GM23338 (cell line): ENCODE results near the gene SH3D21. TPM values are rescaled to one million over a fixed set of nuclear protein-coding genes. Genes with fewer than 3 reads are reported as not detected.

Experiments
- ATAC-seq: fragments of 200-7000 bp; cut with Tn5 transposase; 3 replicates; pipeline ENCODE4 v1.9.1; 2020
- DNase-seq: peaks from one replicate; pipeline ENCODE4 v3.0.0-alpha.2; 2015; ENCODE audit warnings: low spot score
- H2AFZ ChIP-seq: fragments of 200-600 bp; sonication (generic); 2 replicates; pipeline ENCODE4 v1.8.0; 2016; ENCODE audit warnings: antibody characterized with exemption, mild to moderate bottlenecking, moderate library complexity
- H3F3A ChIP-seq: fragments of 200-600 bp; sonication (generic); replicated peaks from 2 replicates; pipeline ENCODE4 v1.8.0; 2017; ENCODE audit warnings: antibody characterized with exemption, mixed run types, low read depth
- H3K27ac ChIP-seq: fragments of 200-600 bp; sonication (generic); 2 replicates; pipeline ENCODE4 v1.6.1; 2016; ENCODE audit warnings: low read depth
- H3K27me3 ChIP-seq: fragments of 200-600 bp; sonication (generic); 2 replicates; pipeline ENCODE4 v1.8.0; 2016; ENCODE audit warnings: mild to moderate bottlenecking, mixed run types, moderate library complexity; ENCODE audit not compliant: insufficient read depth
- H3K36me3 ChIP-seq: fragments of 200-600 bp; sonication (generic); 2 replicates; pipeline ENCODE4 v1.8.0; 2016; ENCODE audit warnings: mild to moderate bottlenecking; ENCODE audit not compliant: insufficient read depth
- H3K4me1 ChIP-seq: fragments of 200-600 bp; sonication (generic); 2 replicates; pipeline ENCODE4 v1.8.0; 2016; ENCODE audit warnings: mild to moderate bottlenecking, moderate library complexity; ENCODE audit not compliant: insufficient read depth
- H3K4me2 ChIP-seq: fragments of 200-600 bp; sonication (generic); 2 replicates; pipeline ENCODE4 v1.7.1; 2017; ENCODE audit warnings: mixed run types
- H3K4me3 ChIP-seq: fragments of 200-600 bp; sonication (generic); 2 replicates; pipeline ENCODE4 v1.6.1; 2016; ENCODE audit warnings: mixed run types
- H3K79me2 ChIP-seq: fragments of 200-600 bp; sonication (generic); replicated peaks from 2 replicates; pipeline ENCODE4 v1.8.0; 2017; ENCODE audit warnings: mild to moderate bottlenecking; ENCODE audit not compliant: insufficient read depth
- H3K9me2 ChIP-seq: fragments of 200-600 bp; sonication (generic); 2 replicates; pipeline ENCODE4 v1.8.0; 2017; ENCODE audit not compliant: insufficient read depth
- H4K20me1 ChIP-seq: fragments of 200-600 bp; sonication (generic); replicated peaks from 2 replicates; pipeline ENCODE4 v1.8.0; 2017; ENCODE audit warnings: mild to moderate bottlenecking; ENCODE audit not compliant: insufficient read depth
- H3K27ac Mint-ChIP-seq: 2 replicates; pipeline ENCODE4 v1.8.0; 2020; ENCODE audit warnings: inconsistent platforms, mild to moderate bottlenecking, moderate library complexity, mixed read lengths
- H3K27me3 Mint-ChIP-seq: 3 replicates; pipeline ENCODE4 v1.8.0; 2022; ENCODE audit warnings: low read depth, mild to moderate bottlenecking, moderate library complexity, mixed read lengths, inconsistent platforms; ENCODE audit not compliant: insufficient read depth, poor library complexity
- H3K36me3 Mint-ChIP-seq: 3 replicates; pipeline ENCODE4 v1.8.0; 2021; ENCODE audit warnings: low read depth, mild to moderate bottlenecking, inconsistent platforms, moderate library complexity, mixed read lengths
- H3K4me1 Mint-ChIP-seq: 3 replicates; pipeline ENCODE4 v1.8.0; 2020; ENCODE audit warnings: mild to moderate bottlenecking, inconsistent platforms, mixed read lengths
- H3K4me3 Mint-ChIP-seq: 3 replicates; pipeline ENCODE4 v1.8.0; 2021; ENCODE audit warnings: moderate library complexity, mild to moderate bottlenecking, inconsistent platforms, mixed read lengths
- H3K9me3 Mint-ChIP-seq: 3 replicates; pipeline ENCODE4 v1.8.0; 2020; ENCODE audit warnings: moderate library complexity, mild to moderate bottlenecking, inconsistent platforms, mixed read lengths
- EZH2 ChIP-seq: fragments of 200-600 bp; sonication (generic); IDR thresholded peaks from one replicate; pipeline ENCODE4 v1.8.0; 2017; ENCODE audit warnings: antibody characterized with exemption, mild to moderate bottlenecking, low read depth; ENCODE audit not compliant: unreplicated experiment
- JUNB ChIP-seq: IDR thresholded peaks from one replicate; pipeline ENCODE4 v1.6.1; 2016; ENCODE audit warnings: antibody characterized with exemption; ENCODE audit not compliant: unreplicated experiment
- NANOG ChIP-seq: IDR thresholded peaks from 2 replicates; pipeline ENCODE4 v1.6.1; 2016; ENCODE audit warnings: antibody characterized with exemption, borderline replicate concordance
- POLR2AphosphoS5 ChIP-seq: IDR thresholded peaks from 2 replicates; pipeline ENCODE4 v1.6.1; 2016; ENCODE audit warnings: antibody characterized with exemption, low read depth
- REST ChIP-seq: IDR thresholded peaks from one replicate; pipeline ENCODE4 v1.6.1; 2018; ENCODE audit warnings: antibody characterized with exemption; ENCODE audit not compliant: unreplicated experiment
- STAT1 ChIP-seq: IDR thresholded peaks from one replicate; pipeline ENCODE4 v1.6.1; 2016; ENCODE audit warnings: antibody characterized with exemption; ENCODE audit not compliant: unreplicated experiment
- ZNF114 ChIP-seq: fragments of 250-450 bp; sonication (Bioruptor Pico); IDR thresholded peaks from 2 replicates; pipeline ENCODE4 v1.5.0; 2020; ENCODE audit warnings: mild to moderate bottlenecking, moderate library complexity
- ZNF331 ChIP-seq: fragments of 250-450 bp; sonication (Bioruptor Pico); IDR thresholded peaks from 2 replicates; pipeline ENCODE4 v1.5.0; 2020; ENCODE audit warnings: low read depth, mild to moderate bottlenecking, moderate library complexity
- polyA plus RNA-seq: library from polyadenylated mRNA; unstranded; fragments of >200 nt; fragmentation: Nextera tagmentation; extraction: Ambion mirVana; gene quantifications from 2 replicates; pipeline ENCODE4 v1.2.1, GENCODE V29; 2016
- total RNA-seq: library from RNA; depleted of rRNA; stranded (reverse); fragments of >200 nt; shearing (Covaris generic); gene quantifications from 2 replicates; pipeline ENCODE4 v1.2.3, GENCODE V29; 2014
- TF ChIP-seq, protein P1 (sequence below): IDR thresholded peaks from 2 replicates; pipeline ENCODE4 v1.6.1; 2016; ENCODE audit warnings: antibody characterized with exemption
- TF ChIP-seq, protein P2 (sequence below), 2 experiments: fragments of 200-600 bp in 1 of 2; sonication (generic) in 1 of 2; conservative IDR thresholded peaks; 2 replicates each; pipeline versions ENCODE4 v1.5.1 to v1.6.1; 2016 to 2017; ENCODE audit warnings: antibody characterized with exemption in 2 of 2, low read depth in 2 of 2, mild to moderate bottlenecking in 2 of 2, moderate library complexity in 1 of 2

Gene SH3D21
- total and polyA plus RNA-seq, 2 experiments from 2014 or later = 3.7 to 6.3 TPM

DNA sequence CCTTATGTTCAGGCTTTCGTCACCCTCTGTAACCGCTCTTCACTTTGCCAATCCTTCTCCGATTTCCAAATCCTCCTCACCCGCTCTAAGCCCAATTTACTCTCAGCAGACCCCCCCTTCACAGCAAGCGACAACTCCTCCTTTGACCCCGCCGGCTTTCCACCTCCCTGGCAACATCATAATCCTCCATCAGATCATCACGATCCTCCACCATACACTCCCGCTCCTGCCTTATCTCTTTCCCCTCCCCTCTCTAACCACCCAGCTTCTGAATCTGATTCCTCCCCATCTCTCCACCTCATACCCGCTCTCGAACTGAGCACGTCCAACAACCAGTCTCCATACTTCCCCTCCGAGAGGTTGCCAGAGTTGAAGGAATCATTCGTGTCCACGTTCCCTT is 24.8 kb downstream of the SH3D21 start:
- Histone ChIP-seq H3K4me2 (no peak overlapping the region), H3K27ac (no peak overlapping the region), H3K4me1 (peaks cover 8% of the 10 kb centered on the region; the same call in 1 of the 2 replicates), H2AFZ (no peak overlapping the region), H3F3A (no peaks in the 10 kb centered on the region), H3K9me2 (peaks cover 7% of the 10 kb centered on the region; the same call in 1 of the 2 replicates), H3K4me3 (no peak overlapping the region), H3K79me2 (no peaks in the 10 kb centered on the region), H3K36me3 (no peaks in the 10 kb centered on the region), H3K27me3 (no peaks in the 10 kb centered on the region; the same call in 1 of the 2 replicates), H4K20me1 (no peaks in the 10 kb centered on the region)
- H3K27me3 Mint-ChIP-seq = peaks cover 14% of the 10 kb centered on the region
- ATAC-seq (no peak), DNase-seq (no peak)
- H3K36me3 Mint-ChIP-seq = peaks cover under 1% of the 10 kb centered on the region; the same call in 2 of the 3 replicates
- H3K27ac Mint-ChIP-seq = no peak overlapping the region
- H3K4me1 Mint-ChIP-seq = peaks cover 7% of the 10 kb centered on the region
- no peaks in the 10 kb centered on the region for H3K9me3 Mint-ChIP-seq
- no peak overlapping the region; the same call in 2 of the 3 replicates for H3K4me3 Mint-ChIP-seq
- TF ChIP-seq, protein P1, sequence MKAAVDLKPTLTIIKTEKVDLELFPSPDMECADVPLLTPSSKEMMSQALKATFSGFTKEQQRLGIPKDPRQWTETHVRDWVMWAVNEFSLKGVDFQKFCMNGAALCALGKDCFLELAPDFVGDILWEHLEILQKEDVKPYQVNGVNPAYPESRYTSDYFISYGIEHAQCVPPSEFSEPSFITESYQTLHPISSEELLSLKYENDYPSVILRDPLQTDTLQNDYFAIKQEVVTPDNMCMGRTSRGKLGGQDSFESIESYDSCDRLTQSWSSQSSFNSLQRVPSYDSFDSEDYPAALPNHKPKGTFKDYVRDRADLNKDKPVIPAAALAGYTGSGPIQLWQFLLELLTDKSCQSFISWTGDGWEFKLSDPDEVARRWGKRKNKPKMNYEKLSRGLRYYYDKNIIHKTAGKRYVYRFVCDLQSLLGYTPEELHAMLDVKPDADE = no peak
- TF ChIP-seq ZNF114 (CRISPR knock-in tag) (no peak), POLR2AphosphoS5 (no peak), NANOG (no peak)
- TF ChIP-seq, protein P2, sequence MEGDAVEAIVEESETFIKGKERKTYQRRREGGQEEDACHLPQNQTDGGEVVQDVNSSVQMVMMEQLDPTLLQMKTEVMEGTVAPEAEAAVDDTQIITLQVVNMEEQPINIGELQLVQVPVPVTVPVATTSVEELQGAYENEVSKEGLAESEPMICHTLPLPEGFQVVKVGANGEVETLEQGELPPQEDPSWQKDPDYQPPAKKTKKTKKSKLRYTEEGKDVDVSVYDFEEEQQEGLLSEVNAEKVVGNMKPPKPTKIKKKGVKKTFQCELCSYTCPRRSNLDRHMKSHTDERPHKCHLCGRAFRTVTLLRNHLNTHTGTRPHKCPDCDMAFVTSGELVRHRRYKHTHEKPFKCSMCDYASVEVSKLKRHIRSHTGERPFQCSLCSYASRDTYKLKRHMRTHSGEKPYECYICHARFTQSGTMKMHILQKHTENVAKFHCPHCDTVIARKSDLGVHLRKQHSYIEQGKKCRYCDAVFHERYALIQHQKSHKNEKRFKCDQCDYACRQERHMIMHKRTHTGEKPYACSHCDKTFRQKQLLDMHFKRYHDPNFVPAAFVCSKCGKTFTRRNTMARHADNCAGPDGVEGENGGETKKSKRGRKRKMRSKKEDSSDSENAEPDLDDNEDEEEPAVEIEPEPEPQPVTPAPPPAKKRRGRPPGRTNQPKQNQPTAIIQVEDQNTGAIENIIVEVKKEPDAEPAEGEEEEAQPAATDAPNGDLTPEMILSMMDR (conservative IDR thresholded peaks at IDR 0.05; ENCODE audit: low read depth in 2 of 2) = no peak

- Histone ChIP-seq H3K4me2 (no peak overlapping the region), H3K79me2 (no peaks in the 10 kb centered on the region), H3K9me2 (no peaks in the 10 kb centered on the region), H4K20me1 (no peaks in the 10 kb centered on the region), H3K4me1 (no peaks in the 10 kb centered on the region), H3K27ac (no peak overlapping the region), H3K4me3 (no peak overlapping the region), H3K27me3 (no peaks in the 10 kb centered on the region), H3F3A (0 out of 2 replicates have a peak, but pooled peaks cover 4% of the 10 kb centered on the region), H2AFZ (no peak overlapping the region), H3K36me3 (no peaks in the 10 kb centered on the region)
- no peak for TF ChIP-seq ZNF114 (CRISPR knock-in tag)
- no peak for TF ChIP-seq JUNB
- TF ChIP-seq REST = no peak
- no peak for TF ChIP-seq NANOG
- no peak for TF ChIP-seq EZH2
- TF ChIP-seq, protein P2 (conservative IDR thresholded peaks at IDR 0.05; ENCODE audit: low read depth in 2 of 2) = no peak
- no peak for TF ChIP-seq STAT1
- no peak for TF ChIP-seq ZNF331
- no peak for TF ChIP-seq POLR2AphosphoS5
- TF ChIP-seq, protein P1 = no peak
- DNase-seq = no peak
- Mint-ChIP-seq H3K4me1 (peaks cover 3% of the 10 kb centered on the region; the same call in 1 of the 3 replicates), H3K27me3 (peaks cover 10% of the 10 kb centered on the region), H3K27ac (no peak overlapping the region), H3K4me3 (no peak overlapping the region), H3K36me3 (peaks cover 8% of the 10 kb centered on the region; the same call in 1 of the 3 replicates), H3K9me3 (no peaks in the 10 kb centered on the region)
- no peak for ATAC-seq
These were observed 31.7 kb downstream of the SH3D21 start for GRCh38 chr1:36337830-36338229.
